GM10847 (cell line): ENCODE measurements around the gene VRK2.

Source experiments
- POLR2A ChIP-seq: IDR thresholded peaks from 2 replicates; pipeline ENCODE4 v1.6.1; 2011; ENCODE audit not compliant: insufficient read length; ENCODE audit errors: extremely low read depth

The VRK2 gene

DNA sequence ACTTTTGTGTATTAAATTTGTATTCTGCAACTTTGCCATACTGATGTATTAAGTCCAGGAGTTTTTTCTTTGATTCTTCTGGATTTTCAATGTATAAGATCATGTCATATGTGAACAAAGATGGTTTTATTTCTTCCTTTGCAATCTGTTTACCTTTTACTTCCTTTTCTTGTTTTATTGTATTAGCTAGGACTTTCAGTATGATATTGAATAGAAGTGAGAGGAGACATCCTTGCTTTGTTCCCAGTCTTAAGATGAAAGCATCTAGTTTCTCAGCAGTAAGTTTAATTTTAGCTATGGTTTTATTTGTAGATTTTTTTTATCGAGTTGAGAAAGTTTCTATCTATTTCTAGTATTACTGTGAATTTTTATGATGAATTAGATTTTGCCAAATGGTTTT is 25.5 kb downstream of the VRK2 start:
- no peak for TF ChIP-seq POLR2A

DNA sequence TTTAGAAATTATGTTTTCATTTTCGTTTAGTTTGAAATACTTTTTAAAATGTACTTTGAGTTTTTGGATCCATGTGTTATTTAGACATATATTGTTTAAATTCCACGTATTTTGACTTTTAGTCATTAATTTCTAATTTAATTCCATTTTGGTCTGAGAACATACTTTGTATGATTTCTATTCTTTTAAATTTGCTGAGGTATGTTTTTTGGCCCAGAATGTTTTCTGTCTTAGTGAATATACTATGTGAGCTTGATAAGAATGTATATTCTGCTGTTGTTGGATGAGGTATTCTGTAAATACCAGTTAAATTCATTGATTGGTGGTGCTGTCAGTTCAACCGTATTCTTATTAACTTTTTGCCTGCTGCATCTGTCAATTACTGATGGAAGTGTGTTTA is 26.4 kb downstream of the VRK2 start:
- TF ChIP-seq POLR2A = no peak

DNA sequence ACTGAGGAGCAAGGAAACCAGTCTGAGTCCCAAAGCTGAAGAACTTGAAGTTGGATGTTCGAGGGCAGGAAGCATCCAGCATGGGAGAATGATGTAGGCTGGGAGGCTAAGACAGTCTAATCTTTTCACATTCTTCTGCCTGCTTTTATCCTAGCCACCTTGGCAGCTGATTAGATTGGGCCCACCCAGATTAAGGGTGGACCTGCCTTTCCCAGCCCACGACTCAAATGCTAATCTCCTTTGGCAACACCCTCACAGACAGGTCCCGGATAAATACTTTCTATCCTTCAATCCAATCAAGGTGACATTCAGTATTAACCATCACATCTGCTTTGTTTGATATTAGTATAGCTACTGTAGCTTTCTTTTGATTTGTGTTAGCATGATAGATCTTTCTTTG is 27.1 kb downstream of the VRK2 start:
- no peak for TF ChIP-seq POLR2A

DNA sequence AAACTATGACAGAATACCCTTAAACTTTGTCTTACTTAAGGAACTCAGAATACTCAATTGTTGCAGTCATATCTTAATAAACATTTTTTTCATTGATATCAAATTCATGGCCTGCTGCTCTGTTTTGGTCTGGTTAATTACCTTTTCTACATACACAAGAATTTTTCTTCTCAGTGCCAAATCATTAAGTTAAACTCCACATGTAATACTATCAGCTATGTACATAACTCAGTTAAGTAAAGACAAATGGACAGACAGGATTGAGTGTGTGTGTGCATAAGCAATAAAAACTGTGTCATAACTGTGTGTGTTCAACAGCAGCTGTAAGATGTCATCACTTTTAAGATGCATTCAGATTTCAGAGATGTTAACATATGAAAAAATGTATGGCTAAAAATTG is 34.4 kb downstream of the VRK2 start:
- TF ChIP-seq POLR2A = no peak

DNA sequence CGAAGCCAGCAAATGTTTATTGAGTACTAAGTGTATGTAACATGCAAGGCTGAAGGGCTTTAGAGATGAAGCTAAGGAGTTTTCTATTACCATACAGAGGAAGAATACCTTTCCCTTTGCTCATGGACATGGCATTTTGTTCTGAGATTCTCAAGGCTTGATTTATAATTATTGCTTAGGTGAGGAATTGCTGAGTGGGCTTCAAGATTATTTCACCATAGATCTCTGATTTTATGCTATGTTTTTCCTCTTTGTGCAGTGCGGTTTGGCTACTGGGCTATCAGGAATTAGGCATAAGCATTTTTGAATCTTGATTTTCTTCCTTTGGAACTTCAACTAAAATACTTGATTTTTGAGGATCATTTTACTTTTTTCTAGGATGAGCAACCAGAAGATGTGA is 42.5 kb downstream of the VRK2 start:
- no peak for TF ChIP-seq POLR2A

DNA sequence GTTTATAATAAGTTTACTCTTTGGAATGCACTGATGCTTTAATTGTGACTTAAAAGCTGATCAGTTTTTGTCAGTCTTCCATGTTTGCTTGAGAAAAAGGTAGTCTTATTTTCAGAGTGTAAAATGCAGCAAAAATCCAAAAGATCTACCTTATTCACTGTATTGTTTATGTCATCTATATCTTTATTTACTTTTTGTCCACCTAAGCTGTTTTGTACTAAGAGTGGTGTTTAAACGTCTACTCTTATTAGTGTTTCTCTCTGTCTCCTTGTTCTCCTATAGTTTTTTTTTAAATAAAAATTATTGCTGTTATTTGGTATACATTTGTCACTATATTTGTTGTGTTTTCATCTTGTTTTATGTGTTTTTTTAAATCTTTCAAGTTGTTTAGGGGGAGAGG is 50.4 kb downstream of the VRK2 start:
- TF ChIP-seq POLR2A = no peak

DNA sequence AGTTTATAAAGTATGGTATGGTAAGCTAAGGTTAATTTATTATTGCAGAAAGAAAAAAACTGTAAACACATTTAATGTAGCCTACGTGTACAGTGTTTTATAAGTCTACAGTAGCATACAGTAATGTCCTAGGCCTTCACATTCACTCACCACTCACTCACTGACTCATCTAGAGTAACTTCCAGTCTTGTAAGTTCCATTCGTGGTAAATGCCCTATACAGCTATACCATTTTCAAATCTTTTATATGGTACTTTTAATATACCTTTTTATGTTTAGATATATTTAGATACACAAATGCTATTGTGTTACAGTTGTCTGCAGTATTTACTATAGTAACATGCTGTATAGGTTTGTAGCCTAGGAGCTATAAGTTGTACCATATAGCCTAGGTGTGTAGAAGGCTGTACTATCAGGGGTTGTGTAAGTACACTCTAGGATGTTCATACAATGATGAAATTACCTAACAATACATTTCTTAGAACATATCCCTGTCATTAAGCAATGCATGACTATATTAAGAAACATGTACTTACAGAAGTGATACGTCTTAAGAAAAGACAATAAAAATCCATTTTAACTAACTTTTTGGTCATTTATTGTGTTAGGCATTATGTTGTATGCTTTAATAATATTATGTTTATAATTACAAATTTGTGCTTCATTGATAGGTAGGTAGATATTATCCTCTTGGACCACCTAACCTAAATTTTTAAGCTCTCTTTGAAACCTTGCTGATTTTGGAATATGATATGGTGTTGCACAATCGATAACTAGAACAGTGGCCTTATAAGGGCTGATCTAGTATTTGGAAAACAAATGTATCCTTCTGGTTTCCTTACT is 51.9 kb downstream of the VRK2 start:
- no peak for TF ChIP-seq POLR2A

DNA sequence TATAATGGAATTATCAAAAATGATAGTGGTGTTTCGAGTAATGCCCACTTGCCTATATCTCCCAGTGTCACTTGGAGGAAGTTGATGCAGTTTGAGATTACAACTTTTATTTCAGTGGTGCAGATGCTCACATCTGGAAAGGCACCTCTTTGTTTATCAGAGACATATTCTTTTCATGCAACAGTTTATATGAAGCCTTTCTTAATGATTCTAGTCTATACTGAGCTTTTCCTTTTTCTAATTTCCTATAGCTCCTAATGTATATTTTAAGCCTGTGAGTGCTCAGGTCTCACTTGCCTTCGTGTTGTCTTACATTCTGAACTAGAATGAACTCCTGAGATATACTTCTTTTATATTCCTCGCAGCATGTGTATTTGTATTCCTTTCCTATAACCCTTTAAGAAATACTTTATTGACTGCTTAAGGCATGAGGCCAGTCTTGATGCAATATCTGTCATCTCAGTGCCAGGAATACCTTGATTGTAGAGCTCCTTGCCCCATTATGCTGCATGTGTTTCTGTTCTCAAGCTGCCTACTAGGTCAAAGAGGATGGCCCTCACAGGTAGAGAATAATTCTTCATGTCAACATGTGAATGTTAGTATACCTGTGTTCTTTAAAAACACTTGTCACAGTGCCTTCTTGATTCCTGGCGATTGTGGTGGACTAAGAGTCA is 52.6 kb downstream of the VRK2 start:
- no peak for TF ChIP-seq POLR2A

DNA sequence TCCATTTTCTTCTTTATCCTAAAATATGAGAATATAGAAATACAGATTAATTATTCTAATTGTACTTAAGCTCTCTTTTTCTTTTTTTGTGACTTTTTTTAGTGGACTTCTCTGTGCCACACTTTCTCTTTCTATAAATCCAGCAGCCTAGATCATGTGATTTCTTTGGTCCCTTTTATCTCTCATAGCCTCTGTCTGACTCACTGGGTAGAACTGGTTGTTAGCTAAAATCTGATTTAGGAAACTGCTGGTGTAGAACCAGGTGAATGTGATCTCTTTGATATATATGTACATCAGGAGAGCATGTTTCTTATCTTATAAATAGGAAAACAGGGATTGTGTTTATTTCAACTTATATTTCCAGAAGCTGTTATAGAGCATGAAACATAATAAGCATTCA is 54.9 kb downstream of the VRK2 start:
- TF ChIP-seq POLR2A = no peak

DNA sequence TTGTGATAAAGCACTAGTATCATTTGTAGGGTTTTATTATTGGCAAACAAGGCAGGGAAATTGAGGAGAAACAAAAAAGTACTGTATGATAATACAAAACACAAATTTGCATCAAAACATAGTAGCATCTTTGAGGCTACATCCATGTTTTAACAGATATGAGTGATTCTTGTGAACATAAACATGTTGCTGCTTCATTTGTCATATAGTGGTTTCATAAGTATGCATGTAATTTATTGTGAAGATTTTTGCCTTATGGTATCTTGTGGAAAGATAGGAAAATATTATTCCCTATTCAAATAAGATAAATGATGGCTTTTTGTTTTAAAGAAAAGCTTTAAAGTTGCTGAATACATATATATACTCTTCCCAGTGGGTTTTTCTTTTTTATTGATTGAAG is 60.3 kb downstream of the VRK2 start:
- TF ChIP-seq POLR2A = no peak

DNA sequence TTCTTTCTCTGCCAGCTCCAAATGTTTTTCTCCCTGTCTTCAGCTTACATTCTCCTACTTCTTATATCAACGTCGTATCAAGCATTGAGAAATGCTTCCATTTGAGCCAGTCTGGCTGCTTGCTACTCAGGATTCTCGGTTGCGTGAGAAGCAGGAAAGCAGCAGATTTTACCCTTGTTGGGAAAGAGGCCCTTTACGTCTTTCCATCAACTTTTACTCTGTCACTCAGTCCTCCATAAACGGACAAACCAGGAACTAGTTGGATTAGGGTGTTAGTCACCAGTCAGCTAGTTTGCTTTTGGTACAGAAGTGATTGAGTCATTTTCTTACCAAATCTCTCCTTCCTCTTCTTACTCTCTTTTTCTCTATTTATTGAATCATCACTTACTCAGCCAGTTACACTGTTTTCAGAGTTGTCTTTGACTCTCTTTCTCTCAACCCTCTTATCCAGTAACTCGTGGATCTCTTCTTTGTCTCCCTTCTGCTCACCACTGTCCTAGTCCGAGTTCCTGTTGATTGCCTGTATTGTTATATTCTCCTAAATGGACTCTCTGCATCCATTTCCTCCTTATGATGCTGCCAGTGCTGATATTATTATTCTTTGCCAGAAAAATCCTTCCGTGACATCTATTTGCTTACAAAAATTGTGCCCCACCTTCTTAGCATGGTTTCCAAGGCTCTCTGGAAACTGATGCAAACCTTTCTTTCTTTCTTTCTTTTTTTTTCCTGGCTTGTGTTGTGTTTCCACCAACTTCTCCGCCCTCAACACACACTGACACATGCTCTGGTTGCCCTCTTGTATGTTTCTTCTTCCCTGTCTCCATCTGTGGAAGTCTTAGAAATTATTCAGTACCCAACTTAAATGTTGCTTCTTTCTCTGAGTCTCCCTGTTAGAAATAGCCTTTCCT is 61.5 kb downstream of the VRK2 start:
- no peak for TF ChIP-seq POLR2A

DNA sequence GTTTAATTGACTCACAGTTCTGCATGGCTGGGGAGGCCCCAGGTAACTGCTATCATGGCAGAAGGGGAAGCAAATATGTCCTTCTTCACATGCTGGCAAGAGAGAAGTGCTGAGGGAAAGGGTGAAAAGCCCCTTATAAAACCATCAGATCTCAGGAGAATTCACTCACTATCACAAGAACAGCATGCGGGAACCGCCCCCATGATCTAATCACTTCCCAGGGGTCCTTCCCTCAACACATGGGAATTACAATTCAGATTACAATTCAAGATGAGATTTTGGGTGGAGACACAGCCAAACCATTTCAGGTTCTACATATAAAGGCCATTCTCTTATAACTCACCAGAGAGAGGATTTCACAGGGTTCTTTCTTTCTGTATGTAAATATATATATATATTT is 62.9 kb downstream of the VRK2 start:
- TF ChIP-seq POLR2A = no peak

DNA sequence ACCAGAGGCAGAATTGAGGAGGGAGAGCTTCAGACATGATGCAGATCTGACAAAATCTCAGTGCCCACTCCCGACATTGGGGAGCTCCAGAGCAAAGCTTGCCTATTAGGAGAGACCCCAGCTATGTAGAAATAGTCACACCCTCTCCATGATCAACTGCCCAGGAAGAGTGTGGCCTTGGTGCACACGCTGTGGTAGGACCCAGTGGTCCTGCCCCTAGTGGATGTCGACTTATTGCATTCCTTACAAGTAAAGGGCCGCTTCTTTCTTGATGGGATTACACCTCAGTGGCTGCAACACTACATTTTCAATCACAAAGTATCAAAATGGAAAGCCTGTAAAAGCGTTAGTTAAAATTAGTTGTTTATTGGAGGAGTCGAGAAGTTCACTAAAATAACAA is 64.2 kb downstream of the VRK2 start:
- TF ChIP-seq POLR2A = no peak

DNA sequence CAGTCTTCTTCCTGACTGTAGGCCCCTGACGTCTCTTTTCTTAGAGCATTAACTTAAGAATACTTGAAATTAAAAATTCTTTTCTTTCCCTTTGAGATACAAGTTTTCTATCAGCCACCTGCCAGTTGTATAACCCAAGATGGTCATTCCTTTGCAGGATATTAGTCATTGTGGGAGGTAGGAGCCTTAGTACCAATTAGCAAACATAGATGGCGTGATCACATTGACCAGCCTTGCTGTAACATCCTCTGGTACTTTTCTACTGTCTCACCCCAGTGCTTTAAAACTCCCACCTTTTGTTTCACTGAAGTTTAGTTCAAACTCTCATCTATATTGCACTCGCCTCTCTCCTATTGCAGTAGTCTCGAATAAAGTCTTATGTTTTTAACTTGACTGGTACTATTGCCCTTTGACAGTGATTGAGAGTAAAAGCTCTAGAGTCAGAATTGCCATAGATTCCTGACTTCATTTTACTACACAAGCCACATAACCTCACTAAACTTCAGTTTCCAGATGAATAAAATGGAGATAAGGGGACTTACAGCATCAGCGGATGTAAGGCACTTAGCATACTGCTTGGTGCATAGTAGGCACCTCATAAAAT is 74.1 kb downstream of the VRK2 start:
- TF ChIP-seq POLR2A = no peak

DNA sequence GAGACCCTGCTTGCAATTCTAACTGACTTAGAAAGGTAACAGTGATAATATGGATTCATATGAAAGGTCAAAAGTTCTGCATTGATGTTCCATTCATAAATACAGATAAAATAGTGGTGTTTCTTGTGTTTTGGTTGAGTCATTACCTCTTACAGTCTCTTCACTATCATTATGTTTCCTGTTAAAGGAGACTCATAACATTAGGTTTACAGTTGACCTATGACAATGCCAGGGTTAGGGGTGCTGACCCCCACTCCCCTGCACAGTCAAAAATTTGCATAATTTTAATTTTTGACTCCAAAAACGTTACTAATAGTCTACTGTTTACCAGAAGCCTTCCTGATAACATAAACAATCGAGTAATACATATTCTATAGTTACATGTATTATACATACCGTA is 75.4 kb downstream of the VRK2 start:
- no peak for TF ChIP-seq POLR2A

DNA sequence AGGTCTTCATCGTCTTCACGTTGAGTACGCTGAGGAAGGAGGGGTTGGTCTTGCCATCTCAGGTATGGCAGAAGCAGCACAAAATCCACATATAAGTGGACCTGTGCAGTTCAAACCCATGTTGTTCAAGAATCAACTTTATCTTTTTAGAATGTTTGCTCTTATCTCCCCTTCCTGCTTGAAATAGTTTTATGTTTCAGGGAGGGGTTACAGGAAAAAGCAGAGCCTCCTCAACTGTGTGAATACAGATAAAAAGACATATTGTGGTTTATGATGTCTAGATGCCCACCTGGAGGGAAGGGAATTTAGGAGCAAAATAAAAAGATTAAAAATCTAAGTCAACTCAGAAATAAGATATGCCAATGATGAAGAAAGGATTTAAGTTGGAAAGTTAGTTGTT is 75.9 kb downstream of the VRK2 start:
- no peak for TF ChIP-seq POLR2A

DNA sequence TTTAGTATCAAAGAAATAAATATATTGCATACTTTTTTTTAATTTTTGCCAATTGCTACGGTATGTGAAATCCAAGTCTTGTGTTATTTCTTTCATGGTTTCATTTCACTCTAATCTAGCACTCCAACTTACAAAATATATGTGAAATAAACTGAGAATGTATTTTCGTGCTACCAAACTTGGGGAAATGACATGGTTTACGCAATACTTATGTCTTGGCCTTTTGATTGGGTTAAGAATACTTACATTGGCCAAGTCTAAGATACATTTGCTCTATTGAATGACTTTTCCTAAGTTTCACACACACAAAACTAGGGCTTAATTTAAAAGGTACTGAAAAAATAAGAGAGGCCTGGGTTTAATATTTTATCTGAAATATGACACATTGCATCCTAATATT is 80.5 kb downstream of the VRK2 start:
- TF ChIP-seq POLR2A = no peak
